DOHH2 (cell line): ENCODE measurements around the gene AXIN1.

Experiments used
- H3F3A ChIP-seq: fragments of 200-600 bp; sonication (generic), shearing (Covaris generic); 2 replicates; pipeline ENCODE4 v1.6.0; 2016; ENCODE audit warnings: antibody characterized with exemption, mild to moderate bottlenecking; ENCODE audit not compliant: control insufficient read depth, insufficient read depth
- H3K27ac ChIP-seq: fragments of 200-600 bp; sonication (generic); 2 replicates; pipeline ENCODE4 v1.5.1; 2014; ENCODE audit warnings: low read depth, mild to moderate bottlenecking, low read length, moderate library complexity
- H3K27me3 ChIP-seq: fragments of 200-600 bp; sonication (generic); 2 replicates; pipeline ENCODE4 v1.6.1; 2014; ENCODE audit warnings: mild to moderate bottlenecking, low read length, mixed read lengths; ENCODE audit not compliant: control insufficient read depth
- H3K36me3 ChIP-seq: fragments of 200-600 bp; sonication (generic); 2 replicates; pipeline ENCODE4 v1.6.1; 2014; ENCODE audit warnings: mild to moderate bottlenecking, low read length, moderate library complexity, mixed read lengths; ENCODE audit not compliant: control insufficient read depth
- H3K4me1 ChIP-seq: fragments of 200-600 bp; sonication (generic); 2 replicates; pipeline ENCODE4 v1.6.1; 2014; ENCODE audit warnings: mild to moderate bottlenecking, low read length, mixed read lengths; ENCODE audit not compliant: control insufficient read depth
- H3K4me2 ChIP-seq: fragments of 200-600 bp; sonication (generic); 2 replicates; pipeline ENCODE4 v1.6.0; 2014; ENCODE audit warnings: mild to moderate bottlenecking, low read length, moderate library complexity
- H3K4me3 ChIP-seq: fragments of 200-600 bp; sonication (generic); 2 replicates; pipeline ENCODE4 v1.5.1; 2014; ENCODE audit warnings: mild to moderate bottlenecking, low read length, mixed read lengths
- H3K79me2 ChIP-seq: fragments of 200-600 bp; sonication (generic); 2 replicates; pipeline ENCODE4 v1.6.1; 2014; ENCODE audit warnings: mild to moderate bottlenecking, low read length, mixed read lengths; ENCODE audit not compliant: control insufficient read depth
- H3K9me2 ChIP-seq: fragments of 200-600 bp; sonication (generic); replicated peaks from 2 replicates; pipeline ENCODE4 v1.6.1; 2014; ENCODE audit warnings: mild to moderate bottlenecking, low read length, mixed read lengths; ENCODE audit not compliant: control insufficient read depth
- H3K9me3 ChIP-seq: fragments of 200-600 bp; sonication (generic); 2 replicates; pipeline ENCODE4 v1.6.1; 2014; ENCODE audit warnings: antibody characterized with exemption, low read length, mixed read lengths; ENCODE audit not compliant: control insufficient read depth, insufficient read depth
- H4K20me1 ChIP-seq: fragments of 200-600 bp; sonication (generic); 2 replicates; pipeline ENCODE4 v1.6.0; 2014; ENCODE audit warnings: low read depth, mild to moderate bottlenecking, antibody characterized with exemption, low read length, moderate library complexity; ENCODE audit not compliant: control insufficient read depth, insufficient read depth
- EZH2phosphoT487 ChIP-seq: fragments of 200-600 bp; sonication (generic); IDR thresholded peaks from 2 replicates; pipeline ENCODE4 v1.6.1; 2017; ENCODE audit warnings: borderline replicate concordance, mild to moderate bottlenecking, antibody characterized with exemption, low read length, moderate library complexity, mixed read lengths
- TF ChIP-seq, protein P1 (sequence below): fragments of 200-600 bp; sonication (generic); IDR thresholded peaks from one replicate; pipeline ENCODE4 v1.5.1; 2014; ENCODE audit warnings: antibody characterized with exemption, mild to moderate bottlenecking, low read depth, low read length; ENCODE audit not compliant: poor library complexity, severe bottlenecking

AXIN1 gene

GRCh38 chr16:291539-291938, 61.0 kb downstream of the AXIN1 start:
- Histone ChIP-seq H3K4me1 (no peaks in the 10 kb centered on the region), H3F3A (no peaks in the 10 kb centered on the region), H3K27me3 (no peaks in the 10 kb centered on the region), H4K20me1 (no peaks in the 10 kb centered on the region), H3K4me3 (no peak overlapping the region), H3K27ac (no peak overlapping the region), H3K79me2 (no peaks in the 10 kb centered on the region), H3K9me3 (no peaks in the 10 kb centered on the region), H3K4me2 (no peak overlapping the region), H3K9me2 (no peaks in the 10 kb centered on the region), H3K36me3 (peaks cover 9% of the 10 kb centered on the region; the same call in 1 of the 2 replicates)
- TF ChIP-seq, protein P1, sequence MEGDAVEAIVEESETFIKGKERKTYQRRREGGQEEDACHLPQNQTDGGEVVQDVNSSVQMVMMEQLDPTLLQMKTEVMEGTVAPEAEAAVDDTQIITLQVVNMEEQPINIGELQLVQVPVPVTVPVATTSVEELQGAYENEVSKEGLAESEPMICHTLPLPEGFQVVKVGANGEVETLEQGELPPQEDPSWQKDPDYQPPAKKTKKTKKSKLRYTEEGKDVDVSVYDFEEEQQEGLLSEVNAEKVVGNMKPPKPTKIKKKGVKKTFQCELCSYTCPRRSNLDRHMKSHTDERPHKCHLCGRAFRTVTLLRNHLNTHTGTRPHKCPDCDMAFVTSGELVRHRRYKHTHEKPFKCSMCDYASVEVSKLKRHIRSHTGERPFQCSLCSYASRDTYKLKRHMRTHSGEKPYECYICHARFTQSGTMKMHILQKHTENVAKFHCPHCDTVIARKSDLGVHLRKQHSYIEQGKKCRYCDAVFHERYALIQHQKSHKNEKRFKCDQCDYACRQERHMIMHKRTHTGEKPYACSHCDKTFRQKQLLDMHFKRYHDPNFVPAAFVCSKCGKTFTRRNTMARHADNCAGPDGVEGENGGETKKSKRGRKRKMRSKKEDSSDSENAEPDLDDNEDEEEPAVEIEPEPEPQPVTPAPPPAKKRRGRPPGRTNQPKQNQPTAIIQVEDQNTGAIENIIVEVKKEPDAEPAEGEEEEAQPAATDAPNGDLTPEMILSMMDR = no peak
- no peak for TF ChIP-seq EZH2phosphoT487

GRCh38 chr16:290681-291405, 61.7 kb downstream of the AXIN1 start:
- no peaks in the 10 kb centered on the region for H3K9me3 ChIP-seq
- no peak overlapping the region for H3K27ac ChIP-seq
- no peaks in the 10 kb centered on the region for H3K27me3 ChIP-seq
- no peak for TF ChIP-seq EZH2phosphoT487
- TF ChIP-seq, protein P1 = no peak
- H3K36me3 ChIP-seq = peaks cover 9% of the 10 kb centered on the region; the same call in 1 of the 2 replicates
- no peak overlapping the region for H3K4me2 ChIP-seq
- H3F3A ChIP-seq = no peaks in the 10 kb centered on the region
- no peaks in the 10 kb centered on the region for H3K4me1 ChIP-seq
- no peaks in the 10 kb centered on the region for H4K20me1 ChIP-seq
- H3K9me2 ChIP-seq = no peaks in the 10 kb centered on the region
- H3K4me3 ChIP-seq = no peak overlapping the region
- no peaks in the 10 kb centered on the region for H3K79me2 ChIP-seq

DNA sequence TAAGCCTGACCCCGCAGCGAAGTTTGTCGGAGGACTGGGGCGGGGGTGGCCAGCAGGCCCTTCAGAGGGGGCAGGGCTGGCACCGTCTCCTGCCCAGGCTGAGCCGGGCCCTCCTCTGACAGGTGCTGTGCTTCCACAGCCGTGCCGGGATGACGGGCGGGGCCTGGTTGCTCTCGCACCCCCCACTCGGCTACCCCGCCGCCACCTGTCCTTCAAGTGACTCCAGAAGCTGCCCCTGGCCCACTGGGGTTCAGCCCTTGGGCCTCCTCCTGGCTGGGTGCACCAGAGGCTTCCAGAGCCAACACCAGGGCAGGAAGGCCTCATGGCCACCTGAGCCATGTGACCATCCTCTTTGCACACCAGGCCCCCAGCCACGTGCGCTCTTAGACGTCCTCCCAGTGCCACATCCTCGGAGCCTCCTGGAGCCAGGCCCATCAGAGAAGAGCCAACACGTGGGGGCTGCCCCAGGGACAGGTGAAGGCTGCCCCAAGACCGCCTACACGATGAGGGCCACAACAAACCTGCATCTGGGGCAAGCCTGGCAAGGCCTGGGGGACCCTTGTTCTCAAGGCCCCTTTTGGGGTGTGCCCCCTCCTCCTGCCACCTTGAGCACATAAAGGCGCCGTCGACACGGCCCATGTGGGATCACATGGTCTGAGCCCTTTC, 62.4 kb downstream of the AXIN1 start:
- Histone ChIP-seq H3K27me3 (no peaks in the 10 kb centered on the region), H3K4me2 (no peak overlapping the region), H3K27ac (no peak overlapping the region), H3K79me2 (no peaks in the 10 kb centered on the region), H3K9me3 (no peaks in the 10 kb centered on the region), H3K9me2 (no peaks in the 10 kb centered on the region), H4K20me1 (no peaks in the 10 kb centered on the region), H3K36me3 (peaks cover 9% of the 10 kb centered on the region; the same call in 1 of the 2 replicates), H3F3A (no peaks in the 10 kb centered on the region), H3K4me1 (peaks cover 6% of the 10 kb centered on the region), H3K4me3 (no peak overlapping the region)
- TF ChIP-seq, protein P1 = no peak
- no peak for TF ChIP-seq EZH2phosphoT487
